Measurements from ENCODE around the gene POTEC.
"Not testable (repeated sequence)": the region's sequence is repeated elsewhere in the genome, so short reads cannot be mapped to it uniquely, and the experiment has no call there.

Gene POTEC

GRCh38 chr18:14543446-14543964 is at the start of gene POTEC:
Gene POTEC, minus strand, starts transcription at chr18:14543600. Its CDS starts 454 bp downstream, at chr18:14543146.
- not testable (repeated sequence) for DNase-seq (ENCODE audit: low read depth)

GRCh38 chr18:14577971-14578370 is 34.6 kb upstream of the POTEC start:
- no peak for DNase-seq (ENCODE audit: low read depth)

GRCh38 chr18:14559502-14559901 is 16.1 kb upstream of the POTEC start:
- not testable (repeated sequence) for DNase-seq (ENCODE audit: low read depth)

- DNase-seq (ENCODE audit: low read depth): not testable (repeated sequence)
Observed at GRCh38 chr18:14531659-14532058, 11.7 kb downstream of the POTEC start.

- not testable (repeated sequence) for DNase-seq (ENCODE audit: low read depth)
Observed at GRCh38 chr18:14510707-14511106, 32.7 kb downstream of the POTEC start.

- not testable (repeated sequence) for DNase-seq (ENCODE audit: low read depth)
Observed at GRCh38 chr18:14503691-14504090, 39.7 kb downstream of the POTEC start.

GRCh38 chr18:14501894-14502293 is 41.5 kb downstream of the POTEC start:
- not testable (repeated sequence) for DNase-seq (ENCODE audit: low read depth)

GRCh38 chr18:14489256-14490014 is 54.0 kb downstream of the POTEC start:
- DNase-seq (ENCODE audit: low read depth): not testable (repeated sequence)

GRCh38 chr18:14488789-14489188 is 54.6 kb downstream of the POTEC start:
- not testable (repeated sequence) for DNase-seq (ENCODE audit: low read depth)

GRCh38 chr18:14486926-14487580 is 56.3 kb downstream of the POTEC start:
- not testable (repeated sequence) for DNase-seq (ENCODE audit: low read depth)

- DNase-seq (ENCODE audit: low read depth): not testable (repeated sequence)
Observed at GRCh38 chr18:14479076-14479475, 64.3 kb downstream of the POTEC start.

- not testable (repeated sequence) for DNase-seq (ENCODE audit: low read depth)
Observed at GRCh38 chr18:14475520-14475919, 67.9 kb downstream of the POTEC start.

- not testable (repeated sequence) for DNase-seq (ENCODE audit: low read depth)
Observed at GRCh38 chr18:14474752-14475151, 68.6 kb downstream of the POTEC start.

- DNase-seq (ENCODE audit: low read depth): not testable (repeated sequence)
Observed at GRCh38 chr18:14474007-14474720, 69.2 kb downstream of the POTEC start.

- not testable (repeated sequence) for DNase-seq (ENCODE audit: low read depth)
Observed at GRCh38 chr18:14473250-14474006, 70.0 kb downstream of the POTEC start.

GRCh38 chr18:14471286-14471685 is 72.1 kb downstream of the POTEC start:
- DNase-seq (ENCODE audit: low read depth): not testable (repeated sequence)

- DNase-seq (ENCODE audit: low read depth): not testable (repeated sequence)
Observed at GRCh38 chr18:14470446-14470845, 73.0 kb downstream of the POTEC start.

GRCh38 chr18:14470046-14470445 is 73.4 kb downstream of the POTEC start:
- DNase-seq (ENCODE audit: low read depth): not testable (repeated sequence)

- DNase-seq (ENCODE audit: low read depth): not testable (repeated sequence)
Observed at GRCh38 chr18:14465989-14466388, 77.4 kb downstream of the POTEC start.

Data from non-pigmented ciliary epithelial cell (primary cell).